ENCODE data around the gene TAOK3.

GRCh38 chr12:118122264-118122663, 250.4 kb downstream of the TAOK3 start:
- TF ChIP-seq, protein P1, sequence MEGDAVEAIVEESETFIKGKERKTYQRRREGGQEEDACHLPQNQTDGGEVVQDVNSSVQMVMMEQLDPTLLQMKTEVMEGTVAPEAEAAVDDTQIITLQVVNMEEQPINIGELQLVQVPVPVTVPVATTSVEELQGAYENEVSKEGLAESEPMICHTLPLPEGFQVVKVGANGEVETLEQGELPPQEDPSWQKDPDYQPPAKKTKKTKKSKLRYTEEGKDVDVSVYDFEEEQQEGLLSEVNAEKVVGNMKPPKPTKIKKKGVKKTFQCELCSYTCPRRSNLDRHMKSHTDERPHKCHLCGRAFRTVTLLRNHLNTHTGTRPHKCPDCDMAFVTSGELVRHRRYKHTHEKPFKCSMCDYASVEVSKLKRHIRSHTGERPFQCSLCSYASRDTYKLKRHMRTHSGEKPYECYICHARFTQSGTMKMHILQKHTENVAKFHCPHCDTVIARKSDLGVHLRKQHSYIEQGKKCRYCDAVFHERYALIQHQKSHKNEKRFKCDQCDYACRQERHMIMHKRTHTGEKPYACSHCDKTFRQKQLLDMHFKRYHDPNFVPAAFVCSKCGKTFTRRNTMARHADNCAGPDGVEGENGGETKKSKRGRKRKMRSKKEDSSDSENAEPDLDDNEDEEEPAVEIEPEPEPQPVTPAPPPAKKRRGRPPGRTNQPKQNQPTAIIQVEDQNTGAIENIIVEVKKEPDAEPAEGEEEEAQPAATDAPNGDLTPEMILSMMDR (IDR thresholded peaks at IDR 0.05), result no peak
- TF ChIP-seq POLR2A (IDR thresholded peaks at IDR 0.05; ENCODE audit: low read depth), result no peak

All from esophagus muscularis mucosa (tissue), 3 donors.